HG03565 (cell line): ENCODE data around the gene OR56B1.

Experiments used
- ATAC-seq: cut with Tn5 transposase; IDR thresholded peaks from one replicate; pipeline ENCODE4 v1.9.1; 2021; ENCODE audit warnings: mild to moderate bottlenecking, moderate library complexity; ENCODE audit not compliant: unreplicated experiment

The OR56B1 gene

DNA sequence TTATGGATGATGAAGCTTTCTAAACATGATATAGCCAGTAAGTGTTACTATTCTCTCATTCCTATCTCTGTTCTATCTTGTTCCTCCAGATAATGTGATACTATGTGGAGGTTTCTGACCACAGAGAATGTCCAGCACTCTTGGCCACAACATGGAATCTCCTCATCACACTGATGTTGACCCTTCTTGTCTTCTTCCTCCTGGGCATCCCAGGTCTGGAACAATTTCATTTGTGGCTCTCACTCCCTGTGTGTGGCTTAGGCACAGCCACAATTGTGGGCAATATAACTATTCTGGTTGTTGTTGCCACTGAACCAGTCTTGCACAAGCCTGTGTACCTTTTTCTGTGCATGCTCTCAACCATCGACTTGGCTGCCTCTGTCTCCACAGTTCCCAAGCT lies 9.9 kb upstream of the OR56B1 start:
- no peak for ATAC-seq

DNA sequence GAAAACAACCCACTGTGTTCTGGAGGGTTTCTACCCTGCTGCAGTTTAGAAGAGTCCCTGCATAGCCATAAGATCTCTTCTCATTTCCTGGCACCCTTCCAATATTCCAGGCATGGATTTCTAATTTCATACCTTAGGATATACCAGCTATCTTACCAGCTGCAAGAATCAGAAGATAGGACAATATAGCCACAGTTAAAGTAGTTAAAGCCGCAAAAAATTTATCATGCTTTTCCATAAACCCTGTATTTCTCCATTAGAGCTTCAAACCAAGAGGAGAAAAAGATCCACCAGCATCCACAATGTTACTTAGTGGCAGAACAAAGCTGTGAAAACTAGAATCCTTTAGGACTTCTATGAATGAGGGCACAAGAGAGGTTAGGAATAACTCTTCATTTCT lies 8.6 kb upstream of the OR56B1 start:
- no peak for ATAC-seq

DNA sequence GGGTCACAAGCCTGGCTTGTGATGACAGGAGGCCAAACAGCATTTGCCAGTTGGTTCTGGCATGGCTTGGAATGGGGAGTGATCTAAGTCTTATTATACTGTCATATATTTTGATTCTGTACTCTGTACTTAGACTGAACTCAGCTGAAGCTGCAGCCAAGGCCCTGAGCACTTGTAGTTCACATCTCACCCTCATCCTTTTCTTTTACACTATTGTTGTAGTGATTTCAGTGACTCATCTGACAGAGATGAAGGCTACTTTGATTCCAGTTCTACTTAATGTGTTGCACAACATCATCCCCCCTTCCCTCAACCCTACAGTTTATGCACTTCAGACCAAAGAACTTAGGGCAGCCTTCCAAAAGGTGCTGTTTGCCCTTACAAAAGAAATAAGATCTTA lies 843 bp downstream of the OR56B1 start:
- ATAC-seq = no peak

DNA sequence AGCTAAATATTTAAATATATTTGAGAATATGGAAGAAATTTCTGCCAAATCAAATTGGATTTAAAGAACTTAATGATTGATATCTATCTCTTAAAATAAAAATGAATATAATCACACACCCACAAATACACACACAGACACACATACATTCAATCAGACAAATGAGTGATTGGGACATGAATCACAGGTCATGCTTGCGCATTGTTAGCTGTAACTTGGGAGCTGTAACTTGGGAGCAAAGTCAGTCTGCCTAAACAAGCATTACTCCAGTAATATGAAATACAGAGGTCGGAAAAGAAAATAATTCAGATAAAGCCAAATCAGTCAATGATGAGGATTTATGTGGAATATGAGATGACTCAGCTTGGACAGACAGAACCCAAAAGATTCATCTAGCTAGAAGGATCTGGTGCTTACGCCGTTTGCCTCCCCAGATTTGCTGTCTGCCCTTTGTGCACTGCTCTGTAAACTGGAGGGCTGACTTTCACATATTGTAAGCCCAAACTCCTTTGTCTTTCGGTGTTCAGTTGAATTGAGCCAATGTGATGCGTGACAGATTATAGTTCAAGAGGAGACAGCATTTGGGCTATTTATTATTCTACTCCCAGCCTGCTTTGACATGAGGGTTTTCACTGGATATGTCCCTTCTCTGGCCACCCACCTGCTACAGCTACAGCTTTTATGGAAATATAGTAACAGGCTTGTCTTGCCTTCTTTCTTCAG lies 1.6 kb downstream of the OR56B1 start:
- ATAC-seq = no peak

DNA sequence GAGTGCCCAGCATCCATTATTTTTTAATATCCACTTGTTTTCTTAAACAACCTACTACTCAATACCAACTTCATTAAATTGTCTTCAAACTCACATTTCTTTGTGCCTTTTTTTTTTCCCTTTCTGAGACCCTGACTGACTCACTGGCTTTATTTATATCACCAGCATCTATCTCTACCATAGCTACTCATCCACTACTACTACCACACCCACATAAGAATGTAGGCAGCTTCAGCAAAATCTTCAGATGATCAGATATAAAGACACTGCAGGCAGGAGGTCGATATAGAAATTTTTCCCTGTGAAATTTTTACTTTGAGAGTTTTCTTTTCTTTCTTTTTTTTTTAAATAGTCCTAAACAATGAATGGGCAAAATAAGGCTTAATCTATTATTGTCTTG lies 2.2 kb downstream of the OR56B1 start:
- no peak for ATAC-seq

DNA sequence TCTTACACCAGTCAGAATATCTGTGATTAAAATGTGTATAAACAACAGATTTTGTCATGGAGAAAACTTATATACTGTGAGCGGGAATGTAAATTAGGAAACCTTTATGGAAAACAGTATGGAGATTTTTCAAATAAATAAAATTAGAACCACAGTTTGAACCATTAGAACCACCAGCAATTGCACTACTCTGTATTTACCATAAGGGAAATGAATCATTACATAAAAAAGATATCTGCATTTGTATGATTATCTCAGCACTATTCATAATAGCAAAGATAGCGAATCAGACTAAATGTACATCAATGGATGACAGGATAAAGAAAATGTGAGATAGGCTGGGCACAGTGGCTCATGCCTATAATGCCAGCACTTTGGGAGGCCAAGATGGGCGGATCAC lies 10.4 kb downstream of the OR56B1 start:
- no peak for ATAC-seq

DNA sequence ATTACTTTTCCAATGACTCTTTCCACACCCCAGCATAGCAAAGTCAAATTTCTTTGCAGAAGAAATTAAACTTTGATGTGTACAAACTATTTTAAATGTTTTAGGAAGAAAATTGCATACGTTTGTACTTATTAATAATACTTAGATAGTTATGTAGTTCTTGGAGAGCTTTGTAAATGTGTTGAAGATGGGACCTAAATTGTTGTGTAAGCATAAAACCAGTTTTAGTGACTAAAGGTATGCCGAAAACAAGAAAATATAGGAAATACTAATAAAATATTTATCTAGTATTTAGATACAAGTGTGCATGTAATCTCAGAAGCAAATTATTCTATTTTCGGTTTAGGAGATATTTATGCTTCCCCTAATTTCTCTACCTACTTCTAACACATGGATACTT lies 13.6 kb downstream of the OR56B1 start:
- ATAC-seq = no peak

DNA sequence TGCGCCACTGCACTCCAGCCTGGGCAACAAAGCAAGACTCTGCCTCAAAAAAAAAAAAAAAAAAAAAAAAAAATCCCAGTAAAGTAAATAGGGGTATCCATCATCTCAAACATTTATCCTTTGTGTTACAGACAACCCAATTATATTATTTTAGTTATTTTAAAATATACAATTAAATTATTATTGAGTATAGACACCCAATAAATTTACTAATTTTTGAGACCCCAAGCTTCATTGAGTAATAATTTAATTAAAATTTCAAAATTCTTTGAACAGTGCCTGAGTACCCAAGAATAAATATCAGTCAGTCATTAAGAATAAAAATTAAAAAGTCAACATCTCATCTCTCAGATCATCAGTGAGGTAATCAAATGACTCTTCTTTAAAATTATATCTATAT lies 17.7 kb downstream of the OR56B1 start, which contains the start of gene OR52N4:
TSS of gene OR52N4 (plus strand) at position 301 of the 400 bp plus-strand sequence. CDS start 498 bp downstream, outside the sequence.
- no peak for ATAC-seq

DNA sequence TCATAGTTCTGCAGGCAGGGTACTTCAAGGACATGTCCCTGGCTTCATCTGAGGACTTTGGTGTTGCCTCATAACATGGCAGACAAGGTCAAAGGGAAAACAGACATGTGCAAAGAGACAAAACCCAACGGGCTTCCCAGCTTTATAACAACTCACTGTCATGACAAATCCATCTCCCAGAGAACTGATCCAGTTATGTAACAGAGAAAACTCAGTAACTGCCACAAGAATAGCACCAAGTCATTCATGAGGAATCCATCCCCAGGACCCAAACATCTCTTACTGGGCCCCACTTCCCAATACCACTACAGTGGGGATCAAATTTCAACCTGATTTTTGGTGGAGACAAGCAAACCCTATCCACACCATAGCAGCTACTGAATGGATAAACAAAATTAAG lies 30.8 kb downstream of the OR56B1 start:
- ATAC-seq = no peak

DNA sequence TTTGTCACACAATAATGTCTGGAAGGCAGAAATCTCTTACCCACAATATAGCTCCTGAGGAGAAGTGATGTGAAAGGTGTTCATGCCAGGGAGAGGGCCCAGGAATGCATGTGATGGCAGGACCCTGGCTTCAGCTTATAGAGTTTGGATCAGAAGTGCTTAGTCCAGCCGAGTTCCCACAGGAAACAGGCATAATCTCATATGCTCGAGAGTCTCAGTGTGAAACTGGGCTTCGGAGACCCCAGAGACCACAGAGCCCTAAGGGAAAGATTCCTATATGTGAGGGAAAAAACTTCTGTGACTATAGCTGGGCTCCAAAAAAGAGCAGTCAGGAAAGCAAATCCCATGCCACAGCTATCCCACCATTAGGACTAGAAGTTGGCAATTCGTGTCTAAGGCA lies 47.0 kb downstream of the OR56B1 start, which contains the start of gene OR52N5:
TSS of gene OR52N5 (minus strand) at position 101 of the 400 bp plus-strand sequence. CDS start 4,721 bp downstream, outside the sequence.
- no peak for ATAC-seq
